RCC 7860 (cell line): Measurements from ENCODE around the gene CHST9.
A peak's percentile ranks its signal among the peaks of the same experiment; 100 is the strongest.
"Not testable (repeated sequence)": the region's sequence is repeated elsewhere in the genome, so short reads cannot be mapped to it uniquely, and the experiment has no call there.

ENCODE experiments used
- DNase-seq: peaks from one replicate; pipeline ENCODE4 v3.0.0-alpha.2; 2015; ENCODE audit warnings: low spot score
- FAIRE-seq: peaks from 2 replicates; lab custom pipeline; 2012; peaks lifted over from hg19 to GRCh38; lab: Jason Lieb, UNC

Gene CHST9

DNA sequence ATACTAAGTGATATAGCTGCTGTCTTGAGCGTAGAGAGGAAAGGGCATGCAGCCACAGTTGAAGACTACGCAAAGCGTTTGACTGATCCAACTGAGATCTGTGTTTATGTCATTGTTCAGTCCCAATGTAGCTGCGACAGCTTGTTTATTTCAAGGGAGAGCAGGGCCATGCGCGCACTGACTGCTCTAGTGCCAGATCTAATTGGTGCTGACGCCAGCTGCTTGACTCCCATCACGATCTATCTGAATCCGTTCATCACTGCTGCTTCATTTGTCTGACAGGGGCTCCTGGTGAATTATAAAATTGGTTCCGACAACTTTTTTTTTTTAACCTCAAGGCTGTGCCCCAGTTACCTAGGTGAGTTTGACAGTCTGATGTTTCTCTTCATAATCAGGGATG is 75.7 kb downstream of the CHST9 start:
- FAIRE-seq (no peak), DNase-seq (no peak)

DNA sequence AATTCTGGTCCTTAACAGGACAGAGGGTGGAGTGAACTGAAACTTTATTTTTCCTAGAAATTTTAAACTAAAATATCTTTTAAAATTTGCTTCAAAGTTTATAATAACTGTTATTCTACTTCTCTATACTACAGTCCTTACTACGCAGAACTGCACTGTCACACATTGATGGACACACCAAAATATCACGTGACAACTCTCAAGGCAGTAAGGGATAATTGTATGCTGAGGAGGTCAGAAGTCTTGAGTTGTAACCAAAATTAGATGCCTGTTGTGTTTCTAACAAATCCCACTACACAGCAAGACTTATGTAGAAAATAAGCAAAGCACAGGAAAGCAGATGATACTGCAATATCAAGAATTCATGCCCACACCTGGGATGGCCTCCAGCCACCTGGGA is 76.3 kb downstream of the CHST9 start:
- FAIRE-seq (no peak), DNase-seq (no peak)

DNA sequence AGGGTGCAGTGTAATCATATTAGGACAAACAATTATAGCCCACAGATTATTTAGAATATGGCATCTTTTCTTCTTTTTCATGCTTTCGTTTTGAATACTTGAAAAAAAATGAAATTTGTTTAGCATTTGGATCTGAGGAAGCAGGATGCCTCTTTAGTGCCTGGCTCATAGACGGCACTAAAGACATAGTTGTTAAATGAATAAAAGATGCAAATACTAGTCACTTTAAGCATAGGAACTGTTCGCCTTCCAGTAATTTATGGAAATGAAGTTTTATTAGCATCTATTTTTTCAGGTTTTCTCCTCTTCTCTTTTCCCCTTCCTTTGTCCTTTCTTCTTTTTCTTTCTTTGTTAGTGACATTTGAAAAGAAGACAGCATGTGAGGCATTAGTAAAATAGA is 80.4 kb downstream of the CHST9 start:
- FAIRE-seq = no peak
- no peak for DNase-seq

DNA sequence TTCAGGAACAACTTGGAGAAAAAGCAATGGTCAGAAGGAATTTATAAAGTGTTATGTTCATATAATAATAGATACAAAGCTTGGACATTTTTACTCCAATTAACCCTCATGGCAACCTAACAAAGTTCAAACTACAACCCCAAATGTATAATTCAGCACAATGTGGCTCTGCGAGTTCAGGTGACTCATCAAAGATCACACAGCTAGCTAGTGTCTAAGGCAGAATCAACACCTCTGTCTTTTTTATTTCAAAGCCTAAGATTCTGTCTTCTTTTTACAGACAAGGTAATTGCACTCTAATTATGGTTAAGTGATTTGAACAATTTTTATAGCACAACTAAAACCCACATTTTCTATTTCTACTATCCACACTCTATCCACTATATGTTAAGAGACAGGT is 90.5 kb downstream of the CHST9 start:
- DNase-seq = no peak
- FAIRE-seq = no peak

DNA sequence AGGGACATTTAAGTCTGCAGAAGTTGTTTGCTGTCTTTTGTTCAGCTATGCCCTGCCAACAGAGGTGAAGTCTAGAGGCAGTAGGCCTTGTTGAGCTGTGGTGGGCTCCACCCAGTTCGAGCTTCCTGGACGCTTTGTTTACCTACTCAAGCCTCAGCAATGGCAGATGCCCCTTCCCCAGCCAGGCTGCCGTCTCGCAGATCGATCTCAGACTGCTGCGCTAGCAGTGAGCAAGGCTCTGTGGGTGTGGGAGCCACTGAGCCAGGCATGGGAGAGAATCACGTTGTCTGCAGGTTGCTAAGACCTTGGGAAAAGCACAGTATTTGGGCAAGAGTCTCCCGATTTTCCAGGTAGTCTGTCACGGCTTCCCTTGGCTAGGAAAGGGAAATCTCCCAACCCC is 91.8 kb downstream of the CHST9 start:
- not testable (repeated sequence) for FAIRE-seq

DNA sequence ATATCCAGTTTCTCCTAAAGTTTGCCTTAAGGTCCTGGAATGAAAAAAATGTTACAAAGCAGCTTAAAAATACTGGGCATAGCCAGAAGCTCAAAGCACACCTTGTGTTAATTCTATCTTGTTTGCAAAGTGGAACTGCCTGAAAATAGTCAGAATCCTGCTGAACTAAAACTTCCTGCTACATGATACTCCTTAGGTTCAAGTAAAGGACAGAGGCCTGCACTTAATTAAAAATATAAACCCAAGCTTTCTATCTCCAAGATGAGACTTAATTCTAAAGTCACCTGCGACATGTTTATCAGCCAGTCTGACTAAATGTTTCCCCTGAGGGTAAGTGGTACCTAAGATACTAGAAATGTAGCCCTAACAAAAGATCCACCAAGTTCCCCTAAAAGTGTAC is 103.4 kb downstream of the CHST9 start:
- DNase-seq (no peak), FAIRE-seq (no peak)

More for the DNA sequence above, 91.8 kb downstream of the CHST9 start:
- DNase-seq = not testable (repeated sequence)

DNA sequence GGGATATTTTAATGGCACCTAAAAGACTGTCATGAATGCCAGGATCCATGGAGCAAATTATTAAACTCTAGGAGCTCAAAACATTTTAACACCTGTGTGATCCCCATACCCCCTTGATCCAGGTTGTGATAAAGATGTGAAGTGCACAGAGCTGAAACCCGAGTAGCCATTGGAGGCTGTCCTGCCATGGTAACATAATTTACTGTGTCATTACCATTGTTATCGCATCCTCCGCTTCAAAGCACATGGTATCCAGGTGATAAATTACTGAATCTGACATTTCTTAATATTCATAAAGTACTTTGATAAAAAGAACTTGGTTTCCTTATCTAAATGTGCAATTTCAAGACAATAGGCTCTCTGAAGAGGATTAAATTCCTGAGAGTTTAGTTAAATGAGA is 109.3 kb downstream of the CHST9 start:
- DNase-seq = no peak
- no peak for FAIRE-seq

DNA sequence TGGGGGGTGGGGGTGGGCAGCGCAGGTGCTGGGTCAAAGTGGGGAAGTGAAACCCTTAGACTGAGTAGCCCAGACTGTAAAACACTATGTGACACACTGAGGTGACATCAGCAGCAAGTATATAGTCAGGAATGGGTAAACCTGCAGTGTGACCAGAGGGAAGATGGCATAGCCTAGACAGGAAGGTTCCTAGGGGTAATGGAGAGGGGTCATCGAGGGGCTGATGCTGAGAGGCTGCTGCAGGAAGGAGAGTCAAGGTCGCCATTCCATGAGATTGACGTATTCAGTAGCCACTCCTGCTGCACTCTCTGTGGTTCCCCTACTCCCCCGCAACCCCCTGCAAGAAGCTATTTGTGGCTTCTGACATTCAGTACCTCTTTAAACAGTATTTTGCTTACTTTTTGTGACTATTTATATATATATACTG is 111.7 kb downstream of the CHST9 start:
- FAIRE-seq (no peak), DNase-seq (no peak)

DNA sequence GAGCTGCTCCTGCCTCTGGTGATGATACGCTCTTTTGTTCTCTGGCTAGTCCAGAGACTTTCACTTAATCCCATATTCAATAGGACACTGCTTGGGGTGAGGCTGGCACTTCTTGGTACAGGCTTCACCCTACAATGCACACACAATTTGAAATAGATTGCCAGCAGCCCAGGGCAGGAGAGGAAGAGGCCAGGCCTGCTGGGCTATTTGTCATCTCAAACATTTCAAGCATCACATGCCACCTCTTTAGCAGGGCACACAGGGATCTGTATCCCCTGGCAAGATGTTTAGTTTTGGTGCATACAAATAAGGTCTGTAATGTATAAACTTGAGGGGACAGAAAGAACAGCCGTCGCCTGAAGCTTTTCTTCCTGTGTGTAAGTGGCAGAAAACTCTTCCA is 120.4 kb downstream of the CHST9 start:
- FAIRE-seq (no peak), DNase-seq (no peak)

DNA sequence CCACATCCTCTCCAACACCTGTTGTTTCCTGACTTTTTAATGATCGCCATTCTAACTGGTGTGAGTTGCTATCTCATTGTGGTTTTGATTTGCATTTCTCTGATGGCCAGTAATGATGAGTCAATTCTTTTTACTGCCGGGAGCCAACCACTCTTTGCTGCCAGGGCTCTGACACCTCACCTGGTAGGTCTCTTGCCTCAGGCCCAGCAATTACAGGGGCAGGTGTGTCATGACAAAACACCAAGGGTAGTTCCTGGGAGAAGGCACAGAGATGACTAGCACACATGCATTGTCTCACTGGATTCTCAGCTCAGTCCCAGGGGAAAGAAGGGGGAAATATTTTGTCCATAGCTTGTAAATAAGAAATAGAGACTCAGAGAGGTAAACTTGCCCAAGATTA is 122.3 kb downstream of the CHST9 start:
- DNase-seq (no peak), FAIRE-seq (no peak)

DNA sequence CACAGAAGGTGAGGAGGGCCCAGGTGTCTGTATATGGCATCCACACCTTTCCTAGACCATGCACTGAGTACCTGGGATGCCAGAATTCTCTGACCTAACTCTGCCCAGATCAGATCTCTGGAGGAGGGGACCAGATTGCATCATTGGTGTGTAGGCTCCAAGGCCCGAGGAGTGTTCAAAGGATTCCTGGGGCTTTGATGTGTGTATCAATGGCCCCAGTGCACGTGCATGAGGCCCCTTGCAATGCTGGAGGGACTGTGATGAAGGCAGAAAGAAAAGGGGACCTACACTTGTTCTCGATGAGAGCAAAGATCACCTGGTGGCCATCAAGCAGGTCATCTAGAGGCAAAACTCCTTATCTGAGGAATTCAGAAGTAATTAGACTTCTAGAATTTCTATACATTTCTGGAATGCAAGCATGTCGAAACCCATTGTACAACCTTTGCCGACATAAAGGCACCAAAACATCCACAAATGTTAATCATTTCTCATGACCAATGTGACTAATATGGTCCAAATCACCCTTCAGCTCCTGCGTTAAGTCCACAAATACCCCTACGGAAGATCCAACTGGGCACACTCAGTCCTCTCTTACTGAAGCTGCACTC is 123.5 kb downstream of the CHST9 start:
- no peak for FAIRE-seq

DNA sequence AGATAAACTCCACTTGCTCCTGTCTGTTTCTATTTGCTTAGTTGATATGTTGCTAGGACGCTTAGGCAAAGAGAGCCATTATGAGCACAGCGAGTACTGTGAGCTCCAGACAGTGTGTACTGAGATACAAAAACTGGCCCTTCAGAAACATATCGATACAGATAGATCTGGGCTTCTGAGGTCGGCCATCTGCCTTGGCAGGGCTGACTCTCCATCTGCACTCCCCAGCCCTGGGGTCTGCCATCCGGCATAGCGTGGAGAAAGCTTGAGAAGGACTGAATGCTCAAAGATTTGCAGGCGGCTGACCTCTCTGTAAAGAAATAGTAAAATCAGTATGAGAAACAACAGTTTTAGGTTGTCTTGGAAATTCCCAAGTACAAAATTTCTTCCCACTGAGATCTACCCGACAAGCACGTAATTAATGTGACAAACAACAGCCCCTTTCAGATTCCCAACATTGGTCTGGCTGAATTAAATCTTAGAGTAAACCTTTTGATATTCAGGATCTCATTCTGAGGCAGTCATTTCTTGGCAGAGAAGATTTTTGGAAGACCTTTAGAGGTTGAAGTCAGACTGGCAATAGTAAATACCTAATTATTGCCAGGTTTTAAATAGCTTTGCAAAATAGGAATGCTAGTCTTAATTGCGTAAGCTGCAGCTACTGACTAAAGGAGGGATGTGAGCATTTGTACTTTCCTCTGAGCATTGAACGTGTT is 127.4 kb downstream of the CHST9 start:
- no peak for FAIRE-seq
- no peak for DNase-seq

More for the DNA sequence above, 123.5 kb downstream of the CHST9 start:
- DNase-seq = no peak

DNA sequence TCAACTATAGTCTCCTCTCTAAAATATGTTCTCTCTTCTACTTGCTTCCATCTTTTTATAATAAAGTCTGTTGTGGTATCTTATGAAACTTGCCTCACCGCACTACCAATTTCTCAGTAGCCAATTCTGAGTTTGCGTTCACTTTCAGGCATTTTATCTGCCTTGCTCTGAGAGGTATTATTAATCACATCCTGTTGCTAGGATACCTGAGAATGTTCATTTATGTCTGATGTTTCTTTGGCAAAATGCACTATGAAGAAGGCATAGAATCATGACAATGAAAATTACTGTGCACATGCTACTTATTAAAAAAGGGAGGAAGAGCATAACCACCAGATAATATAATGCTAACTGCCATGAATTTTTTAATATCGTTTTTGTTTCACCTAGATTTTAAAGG is 130.2 kb downstream of the CHST9 start:
- no peak for DNase-seq
- FAIRE-seq = no peak

DNA sequence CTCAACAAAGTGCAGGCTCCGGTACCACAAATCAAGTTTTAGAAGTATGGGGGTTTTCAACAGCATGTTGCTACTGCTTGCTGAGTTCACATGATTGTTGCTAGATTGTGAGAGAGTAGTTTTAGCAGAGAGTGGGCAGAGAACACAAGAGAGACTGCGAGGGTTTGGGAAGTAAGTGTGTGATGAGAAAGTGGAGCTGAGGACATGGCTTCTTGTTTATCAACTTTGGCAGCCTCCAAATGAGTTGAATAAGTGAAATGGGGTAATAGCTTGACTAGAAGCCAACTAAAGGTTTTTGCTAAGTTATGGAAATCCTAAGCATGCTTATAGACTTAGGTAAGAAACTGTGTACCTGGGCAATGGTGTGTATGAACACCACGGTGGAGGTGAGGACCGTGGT is 135.1 kb downstream of the CHST9 start:
- FAIRE-seq = no peak
- no peak for DNase-seq

DNA sequence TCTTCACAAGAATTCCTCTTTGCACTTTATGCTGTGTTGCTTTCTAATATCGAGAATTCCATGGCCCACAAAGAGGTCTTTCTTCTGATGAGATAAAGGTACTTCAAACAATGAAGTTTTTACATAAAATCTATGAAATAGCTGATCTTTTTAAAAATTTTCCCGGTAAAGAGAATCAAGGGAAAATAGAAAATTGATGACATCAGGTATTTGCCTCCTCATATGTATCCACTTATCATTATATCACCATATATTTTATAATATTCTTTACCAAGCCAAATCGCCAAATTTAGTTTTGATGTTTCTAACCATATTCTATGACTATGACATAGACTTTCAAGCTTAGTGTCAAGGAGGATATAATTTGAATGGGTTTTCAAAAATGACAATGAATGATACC is 139.8 kb downstream of the CHST9 start:
- FAIRE-seq (no peak), DNase-seq (no peak)

DNA sequence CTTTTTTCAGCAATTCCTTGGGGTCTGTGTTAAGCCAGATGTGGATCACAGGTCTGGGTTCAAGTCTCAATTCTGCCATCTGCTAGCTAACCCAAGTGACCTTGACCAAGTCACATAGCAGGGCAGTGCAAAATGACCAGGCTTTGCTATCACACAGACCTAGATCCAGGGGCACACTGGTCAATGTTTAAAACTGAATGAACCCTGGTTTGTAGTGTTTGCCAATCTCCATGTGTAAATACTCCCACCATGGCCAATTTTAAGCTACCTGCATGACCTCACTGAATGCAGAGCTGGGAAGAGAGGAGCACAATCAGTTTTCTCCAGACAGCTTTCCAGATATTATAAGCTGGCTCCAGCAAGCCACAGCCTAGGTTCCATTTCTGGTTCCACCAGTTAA is 142.9 kb downstream of the CHST9 start:
- FAIRE-seq = no peak

DNA sequence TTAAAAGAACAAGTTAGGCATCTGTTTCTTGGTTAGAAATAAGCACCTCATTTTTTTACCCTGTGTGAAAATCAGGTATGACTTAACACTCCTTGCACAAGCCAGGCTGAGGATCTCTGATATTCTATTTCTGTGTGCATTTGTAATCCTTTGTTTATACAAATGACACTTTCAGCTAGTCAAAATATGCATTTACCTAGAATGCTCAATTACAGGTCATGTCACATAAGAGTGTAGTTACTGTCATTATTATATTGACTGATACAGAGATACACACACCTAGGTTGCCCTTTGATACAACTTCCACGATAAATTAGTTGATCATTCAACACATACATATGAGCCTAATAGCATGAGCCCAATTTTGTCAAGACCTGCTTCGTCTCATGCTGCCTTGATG is 144.3 kb downstream of the CHST9 start:
- no peak for FAIRE-seq
- DNase-seq = no peak

More for the DNA sequence above, 142.9 kb downstream of the CHST9 start:
- no peak for DNase-seq

DNA sequence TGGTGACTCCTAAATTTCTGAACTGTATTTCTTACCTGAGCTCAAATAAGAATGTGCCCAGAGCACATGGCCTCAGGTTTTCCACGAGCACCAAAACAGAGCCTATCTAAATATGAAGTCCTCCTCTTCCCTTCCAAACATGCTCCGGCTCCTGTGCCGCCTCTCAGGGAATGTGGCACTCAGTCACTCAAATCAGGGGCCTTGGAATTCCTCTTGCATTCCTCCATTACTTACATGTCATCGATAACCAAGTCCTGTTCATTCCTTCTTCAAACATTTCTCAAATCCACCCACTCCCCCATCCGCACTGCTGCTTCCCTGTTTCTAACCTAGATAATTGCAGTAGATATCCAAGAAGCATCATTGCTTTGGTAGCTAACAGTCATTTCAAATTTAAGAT is 151.4 kb downstream of the CHST9 start:
- no peak for DNase-seq
- FAIRE-seq = no peak

DNA sequence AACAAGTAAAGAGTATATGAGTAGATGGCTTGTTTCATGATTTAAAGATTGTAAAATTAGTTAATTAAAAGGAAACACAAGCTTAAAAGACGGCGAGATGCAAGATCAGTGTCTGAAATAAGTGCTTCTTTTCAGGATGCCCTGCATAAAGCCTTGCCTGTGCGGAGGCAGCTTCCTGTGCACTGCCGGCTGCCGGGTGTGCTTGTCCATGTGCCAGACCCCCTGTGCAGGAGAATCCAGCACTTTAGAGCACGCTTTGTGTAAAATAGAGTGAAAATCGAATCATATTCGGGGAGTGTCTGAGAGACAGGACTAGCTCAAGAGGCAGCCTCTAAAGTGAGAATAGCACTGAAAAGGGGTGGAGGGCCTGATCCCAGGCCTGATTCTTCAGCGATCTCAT is 154.7 kb downstream of the CHST9 start:
- FAIRE-seq (no peak), DNase-seq (no peak)

DNA sequence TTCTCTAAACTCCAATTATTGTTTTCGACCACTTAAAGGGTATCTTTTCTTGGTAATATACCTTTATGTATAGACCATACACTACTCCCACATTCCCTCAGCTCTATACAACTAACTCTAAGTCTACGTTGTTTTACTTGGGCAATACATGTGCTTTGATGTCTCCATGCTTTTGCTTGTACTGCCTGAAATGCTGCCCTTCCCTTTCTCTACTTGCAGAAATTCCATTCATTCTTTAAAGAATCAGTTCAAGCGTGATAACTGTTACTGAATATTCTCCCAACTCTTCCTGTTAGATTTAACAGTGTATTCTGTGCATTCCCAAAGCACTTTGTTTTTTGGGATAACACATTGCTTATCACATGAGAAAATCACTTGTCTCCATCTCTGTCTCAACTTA is 162.6 kb downstream of the CHST9 start:
- no peak for DNase-seq
- FAIRE-seq = no peak

DNA sequence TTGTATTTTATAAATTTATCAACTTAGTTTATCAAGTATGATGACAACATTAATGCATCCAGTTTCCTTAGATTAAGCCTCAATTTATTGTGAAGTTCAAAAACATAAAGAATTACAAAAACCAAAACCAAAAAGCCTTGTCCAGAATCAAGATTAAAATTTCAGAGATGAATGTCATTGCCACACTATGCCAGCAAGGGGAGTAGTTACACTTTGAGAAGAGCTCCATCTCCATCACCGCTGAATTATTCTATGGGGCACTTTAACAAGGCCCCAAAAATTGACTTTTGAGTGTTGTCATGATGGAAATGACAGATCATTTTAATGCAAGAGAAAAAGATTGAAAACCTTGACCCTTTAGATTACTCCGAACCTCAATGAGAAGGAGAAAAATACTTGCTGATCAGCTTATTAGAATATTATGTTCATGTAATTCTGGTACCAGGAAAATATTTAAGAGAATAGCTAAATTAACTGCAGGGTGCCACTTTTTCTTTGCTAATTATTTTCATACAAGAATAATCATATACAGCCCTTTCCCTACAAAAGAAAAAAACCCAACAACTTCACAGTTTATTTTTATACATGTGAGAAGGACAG is 167.1 kb downstream of the CHST9 start:
- DNase-seq = peak; percentile 9
- FAIRE-seq = peak; percentile 48

DNA sequence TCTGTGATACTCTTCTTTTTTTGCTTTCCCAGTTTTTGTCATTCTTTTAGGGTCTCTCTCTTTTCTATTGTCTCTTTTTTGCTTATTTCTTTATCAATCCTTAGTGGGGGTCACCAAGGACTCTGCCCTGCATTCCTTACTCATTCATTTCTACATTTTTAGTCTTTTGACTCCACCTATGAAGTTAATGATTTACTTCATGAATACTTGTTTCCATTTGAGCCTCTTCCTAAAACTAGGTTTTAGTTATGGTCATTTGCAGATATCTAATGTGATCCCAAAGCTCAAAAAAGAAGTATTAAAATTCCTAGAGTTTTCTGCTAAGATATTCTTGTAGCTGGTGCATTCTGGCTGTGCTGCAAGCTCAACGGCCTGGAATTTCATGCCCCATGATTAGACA is 170.3 kb downstream of the CHST9 start:
- DNase-seq (no peak), FAIRE-seq (peak; percentile 35)
